Calu3 (cell line): ENCODE results near the gene SULT2B1. TPM values are rescaled to one million over a fixed set of nuclear protein-coding genes. Genes with fewer than 3 reads are reported as not detected.

Experiments
- BruUV-seq: library from RNA; stranded (reverse); fragments of 400-500 nt; replicated peaks from 2 replicates; lab custom pipeline; 2021; lab: Mats Ljungman, UMichigan
- CTCF ChIA-PET: fragments of 300-600 bp; sonication (Branson Sonifier 250); formaldehyde crosslinking; loops from one replicate; lab custom pipeline; 2022; ENCODE audit warnings: antibody characterized with exemption; lab: Charles Lee
- DNase-seq: peaks from one replicate; pipeline ENCODE4 v3.0.0; 2022
- H3K27ac Mint-ChIP-seq: one replicate; pipeline ENCODE4 v1.8.0; 2022; ENCODE audit warnings: mixed read lengths; ENCODE audit not compliant: unreplicated experiment
- H3K27me3 Mint-ChIP-seq: one replicate; pipeline ENCODE4 v1.8.0; 2022; ENCODE audit warnings: mixed read lengths; ENCODE audit not compliant: unreplicated experiment
- H3K36me3 Mint-ChIP-seq: one replicate; pipeline ENCODE4 v1.8.0; 2022; ENCODE audit warnings: mild to moderate bottlenecking, moderate library complexity, mixed read lengths; ENCODE audit not compliant: insufficient read depth, unreplicated experiment
- H3K4me1 Mint-ChIP-seq: one replicate; pipeline ENCODE4 v1.8.0; 2022; ENCODE audit warnings: mild to moderate bottlenecking, low read depth, mixed read lengths; ENCODE audit not compliant: unreplicated experiment
- H3K4me3 Mint-ChIP-seq: one replicate; pipeline ENCODE4 v1.8.0; 2022; ENCODE audit warnings: mild to moderate bottlenecking, low read depth, moderate library complexity, mixed read lengths; ENCODE audit not compliant: unreplicated experiment
- H3K9me3 Mint-ChIP-seq: one replicate; pipeline ENCODE4 v1.8.0; 2022; ENCODE audit warnings: low read depth, mixed read lengths; ENCODE audit not compliant: unreplicated experiment
- intact Hi-C: fragments of 100-400 bp; cut with micrococcal nuclease; formaldehyde crosslinking; loops from one replicate; pipeline ENCODE4 v1.10.0; 2022; ENCODE audit not compliant: unreplicated experiment
- total RNA-seq: library from RNA; stranded (reverse); gene quantifications from 2 replicates; pipeline ENCODE4 v1.2.3, GENCODE V29; 2022
- TF ChIP-seq, protein P1 (sequence below): fragments of 200-600 bp; IDR thresholded peaks from one replicate; pipeline ENCODE4 v1.8.0; 2022; ENCODE audit warnings: antibody characterized with exemption; ENCODE audit not compliant: unreplicated experiment

Gene SULT2B1
- total RNA-seq, 1 experiment from 2014 or later: not detected

DNA sequence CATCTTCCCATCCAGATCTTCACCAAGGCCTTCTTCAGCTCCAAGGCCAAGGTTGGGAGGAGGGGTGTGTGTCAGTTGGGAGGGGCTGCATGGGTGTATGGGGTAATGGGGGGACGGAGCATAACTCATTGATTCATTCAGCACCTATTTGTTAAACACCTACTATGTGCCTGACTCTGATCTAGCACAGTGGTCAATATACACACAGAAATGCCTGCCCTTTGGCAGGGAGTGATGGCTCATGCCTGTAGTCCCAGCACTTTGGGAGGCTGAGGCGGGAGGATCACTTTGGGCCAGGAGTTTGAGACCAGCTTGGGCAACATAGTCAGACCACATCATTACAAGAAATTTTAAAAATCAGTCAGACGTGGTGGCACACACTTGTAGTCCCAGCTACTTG is 35.4 kb downstream of the SULT2B1 start:
- TF ChIP-seq, protein P1, sequence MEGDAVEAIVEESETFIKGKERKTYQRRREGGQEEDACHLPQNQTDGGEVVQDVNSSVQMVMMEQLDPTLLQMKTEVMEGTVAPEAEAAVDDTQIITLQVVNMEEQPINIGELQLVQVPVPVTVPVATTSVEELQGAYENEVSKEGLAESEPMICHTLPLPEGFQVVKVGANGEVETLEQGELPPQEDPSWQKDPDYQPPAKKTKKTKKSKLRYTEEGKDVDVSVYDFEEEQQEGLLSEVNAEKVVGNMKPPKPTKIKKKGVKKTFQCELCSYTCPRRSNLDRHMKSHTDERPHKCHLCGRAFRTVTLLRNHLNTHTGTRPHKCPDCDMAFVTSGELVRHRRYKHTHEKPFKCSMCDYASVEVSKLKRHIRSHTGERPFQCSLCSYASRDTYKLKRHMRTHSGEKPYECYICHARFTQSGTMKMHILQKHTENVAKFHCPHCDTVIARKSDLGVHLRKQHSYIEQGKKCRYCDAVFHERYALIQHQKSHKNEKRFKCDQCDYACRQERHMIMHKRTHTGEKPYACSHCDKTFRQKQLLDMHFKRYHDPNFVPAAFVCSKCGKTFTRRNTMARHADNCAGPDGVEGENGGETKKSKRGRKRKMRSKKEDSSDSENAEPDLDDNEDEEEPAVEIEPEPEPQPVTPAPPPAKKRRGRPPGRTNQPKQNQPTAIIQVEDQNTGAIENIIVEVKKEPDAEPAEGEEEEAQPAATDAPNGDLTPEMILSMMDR: no peak
- no TSS peak for BruUV-seq
- Mint-ChIP-seq H3K4me1 (peaks cover 21% of the 10 kb centered on the region), H3K27me3 (peaks cover 66% of the 10 kb centered on the region), H3K36me3 (peaks cover 15% of the 10 kb centered on the region), H3K9me3 (no peaks in the 10 kb centered on the region), H3K27ac (no peak overlapping the region), H3K4me3 (no peak overlapping the region)
- CTCF ChIA-PET: interaction anchor here (1.8 kb wide), 2 partner anchors 85 to 255 kb away, joined by 4 to 5 read pairs; no protein-coding TSS in a partner anchor
- no peak for DNase-seq
- intact Hi-C loops: no loop called here

- CTCF ChIA-PET: interaction anchor here (0.6 to 1.8 kb wide), 18 partner anchors 20 to 275 kb away, joined by 3 to 14 read pairs (median 4); partner anchors contain the start of genes CA11 and KDELR1
- TF ChIP-seq, protein P1: peak; percentile 97
- intact Hi-C loops: no loop called here
- Mint-ChIP-seq H3K27ac (peak overlapping the region; percentile 58), H3K4me1 (peaks cover 19% of the 10 kb centered on the region), H3K27me3 (peaks cover 65% of the 10 kb centered on the region), H3K36me3 (peaks cover 15% of the 10 kb centered on the region), H3K4me3 (peak overlapping the region; percentile 70), H3K9me3 (no peaks in the 10 kb centered on the region)
- peak; percentile 97 for DNase-seq
- no TSS peak for BruUV-seq
These were observed 36.9 kb downstream of the SULT2B1 start for GRCh38 chr19:48588670-48589401.

- Mint-ChIP-seq H3K9me3 (no peaks in the 10 kb centered on the region), H3K27ac (no peak overlapping the region), H3K4me3 (no peak overlapping the region), H3K36me3 (peaks cover 10% of the 10 kb centered on the region), H3K27me3 (peaks cover 43% of the 10 kb centered on the region), H3K4me1 (peaks cover 12% of the 10 kb centered on the region)
- TF ChIP-seq, protein P1: no peak
- CTCF ChIA-PET: no interaction called here
- no peak for DNase-seq
- no TSS peak for BruUV-seq
- intact Hi-C loops: no loop called here
These were observed 39.0 kb downstream of the SULT2B1 start for GRCh38 chr19:48591021-48591420.

- no peaks in the 10 kb centered on the region for H3K4me1 Mint-ChIP-seq
- no peaks in the 10 kb centered on the region for H3K9me3 Mint-ChIP-seq
- H3K27ac Mint-ChIP-seq: no peak overlapping the region
- CTCF ChIA-PET: no interaction called here
- H3K4me3 Mint-ChIP-seq: no peak overlapping the region
- BruUV-seq: no TSS peak
- TF ChIP-seq, protein P1: no peak
- peaks cover 4% of the 10 kb centered on the region for H3K36me3 Mint-ChIP-seq
- no peak for DNase-seq
- H3K27me3 Mint-ChIP-seq: peaks cover 48% of the 10 kb centered on the region
- intact Hi-C loops: no loop called here
These were observed 43.2 kb downstream of the SULT2B1 start for GRCh38 chr19:48595171-48595570.
